Stimulated activated CD4-positive, alpha-beta T cell treated with anti-CD3 and anti-CD28 coated beads, Interleukin-1b, Interleukin-23, amount 100 ng/mL, for 24 hours (primary cell): ENCODE results near the gene LCN12.

Source experiments
- DNase-seq, 4 experiments: peaks; one replicate each; pipeline ENCODE4 v3.0.0-alpha.2; 2020; ENCODE audit warnings: low read depth in 4 of 4, low spot score in 1 of 4

Gene LCN12

DNA sequence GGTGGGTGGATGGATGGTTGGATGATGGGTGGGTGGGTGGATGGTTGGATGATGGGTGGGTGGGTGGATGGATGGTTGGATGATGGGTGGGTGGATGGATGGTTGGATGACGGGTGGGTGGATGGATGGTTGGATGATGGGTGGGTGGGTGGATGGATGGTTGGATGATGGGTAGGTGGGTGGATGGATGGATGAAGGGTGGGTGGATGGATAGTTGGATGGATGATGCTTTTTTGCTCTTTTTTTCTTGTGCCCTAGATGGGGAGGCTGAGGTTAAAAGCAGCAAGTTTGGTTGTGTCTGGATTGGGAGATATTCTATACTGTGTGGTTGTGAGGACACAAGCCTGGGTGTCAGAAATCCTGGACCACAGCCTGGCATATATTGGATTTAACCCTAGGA lies 5.4 kb downstream of the LCN12 start:
- DNase-seq = no peak

DNA sequence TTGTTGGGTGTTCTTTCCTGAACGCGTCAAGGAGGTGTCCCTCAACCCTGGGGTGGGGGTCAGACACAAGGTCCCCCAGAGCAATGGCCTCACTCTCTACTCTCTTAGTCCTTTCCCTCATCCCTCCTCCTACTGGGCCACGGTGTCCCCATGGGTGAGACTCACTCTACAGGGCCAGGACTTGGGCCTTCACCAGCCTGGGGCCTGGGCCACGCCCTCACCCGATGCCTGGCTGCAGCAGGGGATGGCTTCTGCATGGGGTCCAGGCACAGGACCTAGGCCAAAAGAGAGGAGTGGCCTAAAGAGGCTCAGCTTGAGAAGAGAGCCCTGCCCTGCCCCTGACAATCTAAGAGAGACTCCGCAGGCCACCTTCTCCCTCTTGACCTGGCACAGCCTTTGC lies 5.8 kb downstream of the LCN12 start:
- DNase-seq = no peak

DNA sequence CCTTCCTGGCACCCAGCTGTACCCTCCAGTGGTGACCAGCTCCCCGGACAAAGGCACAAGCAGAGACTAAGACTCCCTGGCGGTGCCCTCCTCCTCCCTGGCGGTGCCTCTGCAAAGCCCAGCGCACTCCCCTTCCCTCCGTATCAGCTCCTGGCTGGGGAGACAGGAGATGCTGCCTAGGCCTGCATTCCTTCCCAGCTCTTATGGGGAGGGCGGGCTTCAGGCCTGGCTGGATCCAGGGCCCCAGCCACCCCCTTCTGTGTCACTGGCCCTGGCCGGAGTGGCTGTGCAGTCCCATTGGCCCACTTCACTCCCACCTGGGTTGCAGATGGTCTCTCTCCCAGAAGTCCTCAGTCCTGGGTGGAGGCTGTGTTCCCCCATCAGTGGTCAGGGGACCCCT lies 6.4 kb downstream of the LCN12 start:
- no peak for DNase-seq

DNA sequence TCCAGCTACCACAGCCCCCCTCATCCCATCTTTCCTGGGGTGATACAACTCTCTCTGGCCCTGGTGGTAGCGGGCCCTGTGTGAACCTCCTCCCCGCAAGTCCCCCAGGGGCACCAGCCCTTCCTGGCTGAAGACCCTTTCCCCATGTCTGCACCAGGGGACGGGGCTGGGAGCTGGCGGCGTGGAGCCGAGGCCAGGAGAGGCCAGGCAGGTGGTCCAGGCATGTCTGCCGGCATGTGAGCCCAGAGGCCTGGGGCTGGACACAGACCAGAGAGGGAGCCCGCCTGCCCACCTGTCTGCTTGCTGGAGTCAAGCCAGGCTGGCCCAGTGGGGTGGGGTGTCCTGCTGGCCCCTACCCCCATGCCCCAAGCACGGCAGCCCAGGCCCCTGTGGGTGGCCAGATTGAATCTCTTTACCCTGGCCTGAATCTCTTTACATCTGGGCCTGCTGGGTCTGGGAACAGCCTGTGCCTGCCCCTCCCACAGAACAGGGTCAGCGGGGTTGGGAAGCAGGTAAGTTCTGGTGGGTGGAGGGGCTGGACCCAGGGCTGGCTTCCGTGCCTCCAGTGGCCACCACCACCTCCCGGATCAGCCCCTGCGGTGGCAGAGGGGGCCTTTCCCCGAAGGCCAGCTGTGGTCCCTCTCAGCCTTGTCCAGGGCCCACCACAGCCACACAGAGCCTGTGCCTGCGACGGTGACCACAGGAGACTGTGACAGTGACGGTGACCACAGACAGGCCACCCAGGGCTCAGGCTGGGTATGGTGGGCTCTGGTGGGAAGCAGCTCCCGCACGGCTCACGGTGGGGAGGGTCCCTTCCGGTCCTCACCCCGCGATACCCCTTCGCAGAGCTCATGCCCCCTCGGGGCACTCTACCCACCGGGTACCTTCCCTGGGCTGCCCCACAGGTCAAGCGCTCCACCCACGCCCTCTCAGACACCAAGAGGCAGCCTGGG lies 7.1 kb downstream of the LCN12 start:
- no peak for DNase-seq

DNA sequence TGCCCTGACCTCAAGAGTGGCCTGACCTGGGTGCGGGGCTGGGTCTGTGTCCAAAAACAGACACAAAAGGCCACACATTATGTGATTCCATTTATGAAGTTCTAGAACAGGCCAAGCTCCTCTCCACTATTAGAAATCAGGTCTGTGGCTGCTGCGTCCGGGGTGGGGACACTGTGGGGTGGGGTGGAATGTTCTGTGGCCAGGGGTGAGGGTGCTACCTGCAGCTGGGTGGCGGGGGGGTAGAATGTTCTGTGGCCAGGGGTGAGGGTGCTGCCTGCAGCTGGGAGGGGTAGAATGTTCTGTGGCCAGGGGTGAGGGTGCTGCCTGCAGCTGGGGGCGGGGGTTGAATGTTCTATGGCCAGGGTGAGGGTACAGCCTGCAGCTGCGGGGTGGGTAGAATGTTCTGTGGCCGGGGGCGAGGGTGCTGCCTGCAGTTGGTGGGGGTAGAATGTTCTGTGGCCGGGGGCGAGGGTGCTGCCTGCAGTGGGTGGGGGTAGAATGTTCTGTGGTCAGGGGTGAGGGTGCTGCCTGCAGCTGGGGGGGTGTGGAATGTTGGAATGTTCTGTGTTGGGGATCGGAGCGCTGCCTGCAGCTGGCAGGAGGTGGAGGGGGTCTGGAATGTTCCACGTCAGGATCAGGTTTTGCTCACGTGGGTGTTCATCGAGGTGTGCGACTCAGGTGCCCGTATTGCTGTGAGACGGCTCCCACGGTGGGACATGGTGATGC lies 8.3 kb downstream of the LCN12 start:
- DNase-seq = no peak

DNA sequence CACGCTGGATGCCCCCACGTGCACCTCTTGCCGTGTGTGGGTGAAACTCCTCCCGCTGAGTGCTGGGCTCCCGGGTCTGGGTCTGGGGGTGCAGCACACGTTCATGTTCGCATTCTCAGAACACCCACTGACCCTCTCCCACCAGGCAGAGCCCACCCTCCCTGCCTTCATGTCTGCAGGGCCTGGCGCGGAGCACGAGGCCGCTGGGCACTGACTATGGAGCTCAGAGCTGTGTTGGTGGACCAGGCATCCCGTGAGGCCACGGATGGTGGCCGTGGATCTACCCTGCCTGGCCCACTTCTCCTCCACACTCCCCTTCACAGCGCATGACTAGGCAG lies 8.8 kb downstream of the LCN12 start:
- no peak for DNase-seq

DNA sequence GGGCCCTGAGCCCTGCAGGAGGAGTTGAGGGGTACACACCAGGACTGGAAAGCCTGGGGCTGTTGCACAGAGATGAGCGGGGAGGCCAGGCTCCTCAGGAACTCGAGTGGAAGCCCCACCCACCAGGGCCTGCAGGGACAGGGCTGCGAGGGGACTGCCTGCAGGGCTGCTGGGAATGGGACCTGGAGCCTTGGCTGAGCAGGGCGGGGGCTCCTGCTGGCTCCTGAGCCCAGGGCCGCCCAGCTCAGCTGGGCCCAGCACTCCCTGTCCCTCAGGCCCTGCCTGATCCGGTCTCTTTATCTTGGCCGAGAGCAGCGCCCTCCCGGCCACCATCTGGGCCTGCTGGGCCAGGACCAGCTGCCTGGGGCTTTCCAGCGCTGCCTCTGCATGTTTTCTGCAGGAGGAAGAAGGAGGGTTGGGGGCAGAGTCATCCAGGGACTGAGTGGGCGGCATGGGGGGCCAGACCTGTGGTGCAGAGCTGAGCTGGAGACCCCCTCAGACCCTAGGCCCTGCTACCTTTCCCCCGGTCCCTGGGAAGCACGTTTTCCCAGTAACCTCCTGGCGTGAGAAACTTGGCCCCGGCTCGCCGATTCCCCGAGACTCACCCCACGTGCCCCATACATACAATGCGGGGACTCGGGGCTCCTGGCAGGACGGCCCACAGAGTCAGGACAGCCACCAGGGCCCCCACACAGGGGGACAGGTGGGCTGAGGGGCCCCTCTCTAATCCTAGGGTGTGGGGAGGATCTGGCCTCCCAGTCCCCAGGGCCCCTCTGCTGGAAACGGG lies 9.4 kb downstream of the LCN12 start:
- no peak for DNase-seq

DNA sequence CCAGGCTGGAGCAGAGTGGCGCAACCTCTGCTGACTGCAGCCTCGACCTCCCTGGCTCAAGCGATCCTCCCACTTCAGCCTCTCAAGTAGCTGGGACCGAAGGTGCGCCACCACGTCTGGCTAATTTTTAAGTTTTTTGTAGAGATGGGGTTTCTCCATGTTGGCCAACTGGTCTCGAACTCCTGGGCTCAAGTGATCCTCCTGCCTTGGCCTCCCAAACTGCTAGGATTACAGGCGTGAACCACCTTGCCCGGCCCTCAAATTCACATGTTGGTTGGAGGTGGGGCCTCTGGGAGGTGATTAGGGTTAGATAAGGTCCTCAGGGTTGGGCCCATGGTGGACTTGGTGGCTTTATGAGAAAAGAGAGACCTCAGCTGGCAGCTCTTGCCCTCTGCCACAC lies 10.1 kb downstream of the LCN12 start:
- DNase-seq = no peak

DNA sequence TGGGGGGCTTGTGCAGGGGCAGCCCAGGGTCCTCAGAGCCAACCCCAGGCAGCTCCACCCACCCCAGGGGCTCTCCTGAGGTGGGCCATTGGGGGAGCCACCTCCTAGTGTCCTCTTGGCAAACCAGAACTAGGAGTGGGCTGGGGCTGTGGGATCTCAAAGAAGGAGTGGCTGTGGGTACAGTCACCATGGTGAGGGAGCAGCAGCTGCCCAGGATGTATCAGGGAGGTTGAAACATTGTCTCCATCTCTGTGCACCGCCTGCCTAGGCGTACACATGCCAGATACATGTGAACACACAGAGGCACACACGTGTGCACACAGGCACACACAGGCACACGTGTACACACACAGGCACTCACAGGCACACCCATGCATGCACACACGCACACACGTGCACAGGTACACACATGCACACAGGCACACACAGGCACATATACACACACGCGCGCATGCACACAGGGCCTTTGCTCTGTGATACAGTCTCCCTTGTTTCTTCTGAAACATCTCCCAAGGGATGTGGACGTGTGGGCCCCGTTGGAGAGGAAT lies 10.7 kb downstream of the LCN12 start:
- no peak for DNase-seq

DNA sequence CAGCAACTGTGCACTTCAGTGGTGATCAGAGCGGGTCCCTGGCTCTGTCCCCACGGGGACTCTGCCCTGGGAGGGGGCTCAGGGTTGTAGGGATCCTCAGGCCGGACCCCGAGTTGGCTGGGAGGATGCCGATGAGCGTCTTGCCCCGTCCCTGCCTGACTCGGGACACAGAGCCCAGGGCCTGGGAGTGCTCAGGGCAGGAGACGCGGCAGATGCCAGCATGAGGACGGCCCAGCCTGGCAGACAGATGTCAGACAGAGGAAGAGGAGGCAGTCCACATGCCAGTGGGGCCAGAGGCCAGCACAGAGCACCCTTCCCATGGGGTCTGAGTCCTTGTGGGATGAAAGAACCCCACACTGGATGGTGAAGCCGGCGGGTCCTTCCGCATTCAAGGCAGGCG lies 11.3 kb downstream of the LCN12 start:
- DNase-seq = no peak

DNA sequence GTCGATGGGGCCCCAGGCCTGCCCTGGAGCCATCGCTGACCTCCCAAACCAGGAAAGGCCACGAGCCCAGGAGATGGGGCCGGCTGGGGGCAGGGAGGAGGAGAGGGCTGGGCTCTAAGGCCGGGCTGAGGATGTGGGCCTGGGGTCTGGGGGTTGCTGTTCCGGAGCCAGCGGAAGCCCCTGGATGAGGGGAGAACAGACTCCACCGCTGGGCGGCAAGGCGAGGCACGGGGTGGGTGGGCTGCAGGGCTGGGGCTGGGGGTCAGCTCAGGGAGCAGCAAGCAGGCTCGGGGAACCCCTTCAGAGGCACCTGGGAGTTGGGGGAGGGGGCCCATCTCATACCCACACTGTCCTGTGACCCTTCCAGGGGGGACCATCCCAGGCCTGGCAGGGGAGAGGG lies 11.7 kb downstream of the LCN12 start:
- no peak for DNase-seq

DNA sequence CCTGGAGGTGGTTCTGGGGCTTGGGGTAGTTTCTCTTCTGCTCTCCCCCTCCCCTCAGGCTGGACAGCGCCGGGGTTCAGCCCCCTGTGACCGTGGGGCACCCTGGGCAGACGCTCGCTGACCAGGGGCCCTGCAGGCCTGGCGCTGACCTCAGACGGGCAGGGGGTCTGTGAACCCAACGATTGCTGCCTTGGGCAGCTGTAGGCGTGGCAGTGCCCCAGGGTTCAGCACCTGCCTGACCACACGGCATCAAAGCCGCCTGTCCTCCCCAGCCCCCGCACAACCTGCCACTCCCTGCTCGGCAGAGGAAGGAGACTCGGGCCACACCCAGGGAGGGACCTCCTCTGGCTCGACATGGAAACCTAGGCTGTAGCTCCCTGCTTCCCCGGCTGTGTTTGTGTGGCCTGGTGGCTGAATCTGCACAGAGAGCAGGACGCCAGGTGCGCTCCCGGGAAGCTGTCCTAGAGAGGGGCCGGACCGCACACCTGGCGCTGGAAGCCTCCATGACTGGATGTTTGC lies 12.2 kb downstream of the LCN12 start:
- DNase-seq = no peak

DNA sequence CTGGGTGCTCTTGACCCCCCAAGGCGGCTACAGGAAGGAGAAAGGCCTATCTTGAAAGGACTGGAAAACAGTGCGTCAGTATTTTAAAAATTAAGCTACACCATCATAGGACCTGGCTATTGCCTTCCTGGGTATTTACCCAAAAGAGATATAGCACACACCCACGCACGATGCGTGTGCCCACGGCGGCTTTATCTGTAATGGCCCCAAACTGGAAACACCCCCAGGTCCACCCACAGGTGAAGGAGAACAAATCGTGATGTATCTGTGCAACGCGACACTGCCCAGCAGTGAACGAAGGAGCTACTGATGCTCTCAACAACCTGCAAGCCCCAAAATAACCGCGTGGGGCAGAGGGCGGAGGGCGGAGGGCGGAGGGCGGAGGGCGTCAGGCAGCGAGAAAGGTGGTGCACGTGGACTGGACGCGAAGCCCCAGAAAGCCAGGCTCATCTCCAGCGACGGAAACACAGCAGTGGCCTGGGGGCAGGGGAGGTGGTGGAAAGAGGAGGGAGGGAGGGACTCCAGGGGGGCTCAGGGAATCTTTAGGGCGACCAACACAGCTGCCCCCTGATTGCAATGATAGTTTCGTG lies 12.9 kb downstream of the LCN12 start:
- no peak for DNase-seq

DNA sequence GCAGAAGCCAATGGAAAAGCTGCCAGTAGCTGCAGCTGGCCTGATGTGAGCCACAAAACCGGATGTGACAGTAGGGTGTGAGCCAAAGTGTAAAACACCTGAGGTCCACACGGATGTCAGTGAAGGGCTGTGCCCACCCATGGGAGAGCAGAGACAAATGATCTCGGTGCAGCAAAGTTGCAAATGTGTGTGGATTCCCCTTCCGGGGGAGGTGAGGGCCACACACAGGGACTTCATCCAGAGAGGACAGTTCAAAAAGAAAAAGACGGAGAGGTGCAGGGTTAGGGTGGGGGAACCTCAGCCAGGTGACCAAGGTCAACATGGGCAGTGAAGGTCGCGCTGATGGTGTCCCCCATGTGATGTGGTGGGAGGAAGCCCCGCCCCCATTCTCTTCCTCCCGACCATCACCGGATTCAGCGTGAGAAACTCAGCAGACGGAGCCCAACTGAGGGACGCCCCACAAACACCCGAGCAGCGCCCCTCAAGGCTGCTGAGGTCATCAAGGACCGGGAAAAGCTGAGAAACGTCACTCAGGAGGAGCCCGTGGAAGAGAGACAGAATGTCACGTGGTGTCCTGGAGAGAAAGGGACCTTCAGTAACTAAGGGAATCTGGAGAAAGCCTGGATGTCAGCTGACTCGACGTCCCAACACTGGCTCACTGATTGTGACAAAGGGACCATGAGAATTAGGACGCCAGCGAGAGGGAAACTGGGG lies 13.9 kb downstream of the LCN12 start:
- no peak for DNase-seq

DNA sequence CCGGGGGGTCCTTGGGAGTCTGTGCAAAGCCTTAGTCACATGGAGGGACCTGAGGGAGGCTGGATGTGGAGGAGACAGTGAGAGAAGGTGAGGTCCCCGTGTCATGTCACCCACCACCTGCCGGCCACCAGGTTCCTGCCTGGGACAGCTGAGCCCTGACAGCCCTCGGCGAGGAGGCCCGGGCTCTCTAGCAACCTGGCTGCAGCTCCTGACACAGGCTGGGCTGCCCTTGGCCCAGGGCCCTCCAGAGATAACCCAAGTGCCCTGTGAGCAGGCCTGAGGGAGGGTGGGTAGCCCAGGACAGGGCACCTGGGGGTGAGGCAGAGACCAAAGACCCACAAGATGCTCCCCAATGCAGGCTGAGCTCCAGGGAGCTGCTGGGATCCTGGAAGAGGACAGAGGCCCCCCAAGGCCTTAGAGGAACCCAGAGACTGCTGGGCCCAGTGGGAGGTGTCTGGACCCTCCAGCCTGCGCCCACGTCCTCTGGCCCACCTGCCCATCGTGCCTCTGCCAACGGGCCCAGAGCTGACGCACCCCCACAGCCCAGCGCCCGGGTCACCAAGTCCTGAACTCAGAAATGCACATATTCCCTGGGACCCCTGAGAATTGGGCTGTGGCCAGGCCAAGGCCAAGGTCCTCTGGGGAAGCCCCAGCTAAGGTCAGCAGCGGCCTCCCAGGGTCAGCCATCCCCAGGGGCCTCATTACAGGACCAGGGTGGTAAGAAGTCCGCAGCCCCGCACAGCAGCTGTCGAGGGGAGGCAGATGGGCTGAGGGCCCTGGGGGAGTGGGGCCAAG lies 16.5 kb downstream of the LCN12 start:
- DNase-seq = no peak

DNA sequence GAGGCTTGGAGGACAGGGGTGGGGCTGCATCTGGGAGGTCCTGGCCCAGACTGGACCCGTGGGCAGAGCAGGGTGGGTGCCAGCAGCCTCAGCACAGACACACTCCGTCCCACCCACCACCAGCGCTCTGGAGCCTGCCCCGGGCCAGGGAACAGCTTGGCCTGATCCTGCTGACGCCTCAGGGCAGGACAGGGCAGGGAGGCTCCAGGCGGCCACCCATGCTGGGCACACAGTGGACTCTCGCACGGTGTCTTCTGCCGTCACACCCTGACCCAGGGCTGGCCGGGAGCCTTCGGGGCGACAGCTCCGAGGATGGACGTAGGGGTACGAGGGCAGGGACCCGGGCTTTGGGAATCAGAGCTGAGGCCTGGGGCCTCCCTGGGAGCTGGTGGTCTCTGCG lies 17.1 kb downstream of the LCN12 start:
- no peak for DNase-seq

DNA sequence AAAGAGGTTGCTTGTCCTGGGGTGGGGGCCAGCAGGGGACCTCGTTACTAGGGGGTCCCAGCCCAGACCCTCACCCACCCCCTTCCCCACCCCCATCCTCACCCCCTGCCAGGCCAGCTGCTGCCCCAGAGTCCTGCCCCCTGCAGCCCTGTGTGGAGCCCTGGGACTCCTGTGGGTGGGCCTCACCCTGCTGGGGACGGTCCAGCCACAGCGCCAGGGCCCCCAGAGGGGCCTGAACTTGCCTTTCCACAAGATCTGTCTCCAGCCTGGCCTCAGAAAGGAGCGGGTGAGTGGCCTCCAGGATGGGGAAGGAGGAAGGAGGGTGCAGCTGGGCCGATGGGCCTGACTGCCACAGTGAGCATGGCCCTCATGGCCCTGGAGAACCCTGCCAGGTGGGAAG lies 17.7 kb downstream of the LCN12 start:
- DNase-seq = no peak

DNA sequence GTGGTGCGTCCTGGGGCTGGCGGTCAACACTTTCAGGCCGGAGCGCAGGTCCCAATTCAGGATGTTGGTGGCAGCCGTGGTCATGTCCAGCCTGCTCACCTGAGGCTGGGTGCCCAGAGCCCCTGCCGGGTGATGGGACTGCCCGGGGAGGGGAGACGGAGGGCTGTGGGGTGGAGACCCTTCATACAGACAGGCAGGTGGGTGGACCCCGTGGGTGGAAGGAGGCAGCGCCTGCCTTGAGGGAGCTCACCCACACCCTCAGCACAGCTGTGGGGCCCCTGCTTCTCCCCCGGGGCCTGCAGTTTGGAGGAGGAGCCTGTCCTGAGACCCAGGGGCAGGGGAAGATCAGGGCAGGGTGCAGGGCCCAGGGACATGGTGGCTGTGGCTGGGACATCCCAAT lies 18.3 kb downstream of the LCN12 start:
- DNase-seq = no peak

DNA sequence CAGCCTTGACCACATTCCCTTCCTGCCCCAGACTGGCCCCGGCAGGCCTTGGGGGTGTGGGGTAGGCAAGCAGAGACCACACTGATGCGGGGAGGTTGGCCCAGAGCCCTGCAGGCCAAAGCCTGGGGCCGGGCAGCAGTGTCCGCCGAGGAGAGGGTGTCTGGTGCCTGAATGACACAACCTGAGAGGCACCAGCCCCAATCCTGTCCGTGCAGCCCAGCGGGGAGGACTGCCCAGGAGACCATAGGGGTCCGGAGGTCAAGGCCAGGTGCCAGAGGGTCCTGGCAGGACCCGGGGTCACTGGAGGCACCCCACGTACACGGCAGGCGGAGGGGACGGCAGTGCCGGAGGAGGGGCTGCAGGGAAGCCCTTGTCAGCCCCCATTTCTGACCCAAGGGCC lies 19.7 kb downstream of the LCN12 start:
- DNase-seq = no peak

DNA sequence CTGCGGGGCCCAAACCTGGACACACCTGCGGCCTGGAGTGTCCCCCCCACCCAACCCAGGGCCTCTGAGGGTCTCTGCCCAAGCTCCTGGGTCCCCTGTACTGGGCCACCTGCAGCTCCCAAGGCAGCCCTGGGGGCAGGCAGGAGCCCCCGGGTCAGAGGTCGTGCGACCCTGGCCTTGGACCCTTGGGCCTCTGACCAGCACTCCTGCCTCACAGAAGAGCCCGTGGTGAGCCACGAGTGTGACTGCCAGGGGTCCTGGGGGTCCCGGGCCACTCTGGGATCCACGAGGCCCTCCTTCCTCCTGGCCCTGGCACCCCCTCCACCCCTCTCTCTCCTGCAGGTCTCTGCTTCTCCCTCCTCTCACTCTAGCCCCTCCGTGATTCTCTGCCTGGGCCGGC lies 20.3 kb downstream of the LCN12 start:
- no peak for DNase-seq
